CMK (cell line): Measurements from ENCODE around the gene POLA2.
"Not testable (repeated sequence)": the region's sequence is repeated elsewhere in the genome, so short reads cannot be mapped to it uniquely, and the experiment has no call there.

Experiments
- DNase-seq: peaks from one replicate; pipeline ENCODE4 v3.0.0-alpha.2; 2010; ENCODE audit warnings: low read depth

Gene POLA2

DNA sequence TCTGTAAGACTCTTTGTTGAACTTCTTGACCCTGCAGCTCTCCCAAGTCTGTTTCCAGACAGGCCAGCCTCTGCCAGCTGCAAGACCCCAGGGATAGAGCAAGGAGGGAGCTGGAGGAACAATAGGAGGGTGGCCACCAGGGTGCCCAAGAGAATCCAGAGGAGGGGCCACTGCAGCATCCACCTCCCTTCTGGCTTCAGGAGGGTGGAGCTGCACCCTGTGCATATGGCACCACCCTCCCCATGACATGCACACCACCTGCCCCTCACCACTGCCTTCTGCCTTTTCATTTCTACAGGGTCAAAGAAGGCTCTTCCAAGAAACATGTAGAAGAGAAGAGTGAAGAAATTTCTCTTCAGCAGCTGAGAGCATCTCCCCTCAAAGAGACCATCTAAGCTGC is 20.1 kb upstream of the POLA2 start:
- no peak for DNase-seq

GRCh38 chr11:65242389-65242788 is 19.4 kb upstream of the POLA2 start:
- DNase-seq: no peak

DNA sequence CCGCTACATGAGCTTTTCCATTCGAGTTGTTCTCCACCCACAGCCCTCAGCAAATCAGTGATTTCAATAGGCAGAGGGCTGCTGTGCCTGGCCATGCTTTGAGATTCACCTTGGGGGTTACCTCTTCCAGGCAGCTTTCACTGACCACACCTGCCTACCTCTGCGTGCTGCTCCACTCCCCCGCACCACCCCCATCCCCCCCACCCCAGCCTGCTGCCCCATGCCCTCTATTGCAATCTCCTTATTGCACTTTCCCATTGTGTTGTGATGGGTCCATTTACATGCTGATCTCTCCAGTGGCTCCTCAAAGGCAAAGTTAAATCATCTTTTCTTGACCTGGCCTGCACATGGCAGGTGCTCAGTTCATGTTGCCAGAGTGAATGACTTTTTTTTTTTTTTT is 18.0 kb upstream of the POLA2 start:
- no peak for DNase-seq

DNA sequence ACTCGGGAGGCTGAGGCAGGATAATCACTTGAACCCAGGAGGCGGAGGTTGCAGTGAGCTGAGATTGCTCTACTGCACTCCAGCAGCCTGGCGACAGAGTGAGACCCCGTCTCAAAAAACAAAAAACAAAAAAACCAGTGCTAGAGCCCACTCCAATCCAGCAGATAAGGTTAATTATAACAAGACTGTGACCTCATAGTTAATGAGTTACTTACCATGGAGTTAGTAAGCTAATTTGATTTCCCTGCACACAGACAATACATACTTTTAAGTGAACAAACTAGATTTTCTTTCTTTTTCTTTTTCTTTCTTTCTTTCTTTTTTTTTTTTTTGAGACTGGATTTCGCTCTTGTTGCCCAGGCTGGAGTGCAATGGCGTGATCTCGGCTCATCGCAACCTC is 16.7 kb upstream of the POLA2 start:
- not testable (repeated sequence) for DNase-seq

DNA sequence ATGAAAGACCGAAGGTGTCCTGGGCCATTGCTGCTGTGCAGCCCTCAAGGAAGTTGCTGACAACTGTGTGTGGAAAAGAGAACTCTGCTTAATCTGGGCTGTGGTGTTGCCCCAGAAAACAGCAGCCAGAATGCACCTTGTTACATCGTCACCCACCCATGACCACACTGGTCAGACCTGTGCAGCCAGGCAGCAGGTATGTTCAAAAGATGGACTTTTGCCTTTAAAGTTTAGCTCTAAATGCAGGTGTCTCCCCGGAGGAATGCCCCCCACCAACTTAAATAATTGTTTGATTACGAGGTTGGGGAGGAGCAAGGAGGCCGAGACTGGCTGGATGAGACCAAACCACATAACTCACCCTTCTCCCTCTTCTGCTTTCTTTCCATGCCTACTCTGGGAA is 15.3 kb upstream of the POLA2 start:
- no peak for DNase-seq

GRCh38 chr11:65248184-65248710 is 13.5 kb upstream of the POLA2 start:
- not testable (repeated sequence) for DNase-seq

- DNase-seq: no peak
Measured at GRCh38 chr11:65251476-65251875, 10.3 kb upstream of the POLA2 start.

DNA sequence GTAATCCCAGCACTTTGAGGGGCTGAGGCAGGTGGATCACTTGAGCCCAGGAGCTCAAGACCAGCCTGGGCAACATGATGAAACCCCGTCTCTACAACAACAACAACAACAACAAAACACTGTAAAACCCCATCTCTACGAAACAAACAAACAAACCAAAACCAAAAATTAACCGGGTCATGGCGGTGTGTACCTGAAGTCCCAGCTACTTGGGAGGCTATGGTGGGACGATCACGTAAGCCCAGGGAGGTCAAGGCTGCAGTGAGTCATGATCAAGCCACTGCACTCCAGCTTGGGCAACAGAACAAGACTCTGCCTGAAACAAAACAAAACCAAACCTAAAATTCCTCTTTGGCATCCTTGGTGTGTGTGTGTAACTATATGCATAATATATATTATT is 7.0 kb upstream of the POLA2 start:
- no peak for DNase-seq

- DNase-seq: no peak
Measured at GRCh38 chr11:65258988-65259387, 2.8 kb upstream of the POLA2 start.

- DNase-seq: no peak
Measured at GRCh38 chr11:65260302-65260701, 1.5 kb upstream of the POLA2 start.

DNA sequence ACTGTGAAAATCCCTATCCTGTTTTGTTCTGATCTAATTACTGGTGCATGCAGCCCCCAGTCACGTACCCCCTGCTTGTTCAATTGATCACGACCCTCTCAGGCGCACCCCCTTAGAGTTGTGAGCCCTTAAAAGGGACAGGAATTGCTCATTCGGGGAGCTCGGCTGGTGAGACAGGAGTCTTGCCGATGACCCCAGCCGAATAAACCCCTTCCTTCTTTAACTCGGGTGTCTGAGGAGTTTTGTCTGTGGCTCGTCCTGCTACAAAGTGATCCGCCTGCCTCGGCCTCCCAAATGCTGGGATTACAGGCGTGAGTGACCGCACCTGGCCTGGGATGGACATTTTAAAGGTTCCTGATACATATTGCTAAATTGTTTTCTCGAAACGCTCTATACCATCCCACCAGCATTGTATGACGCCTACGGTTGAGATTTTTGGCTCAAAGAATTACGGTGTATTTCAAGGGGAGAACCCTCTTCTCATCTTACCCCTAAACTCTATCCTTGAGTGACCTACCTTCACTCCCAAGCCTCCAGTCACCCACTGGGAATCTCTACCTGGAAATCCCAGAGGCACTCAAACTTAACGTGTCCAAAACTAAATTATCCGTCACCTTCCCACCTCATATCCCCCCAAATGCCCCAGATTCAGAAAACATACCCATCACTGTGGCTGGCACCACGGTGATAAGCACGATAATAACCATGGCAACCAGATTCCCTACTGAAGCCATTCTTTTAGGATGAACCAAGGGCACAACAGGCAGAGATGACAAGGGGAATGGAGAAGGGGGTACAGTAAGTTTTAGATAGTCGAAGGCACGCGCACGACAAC is 789 bp upstream of the POLA2 start:
- no peak for DNase-seq

GRCh38 chr11:65262381-65262680 is 569 bp downstream of the POLA2 start:
- DNase-seq: no peak

- no peak for DNase-seq
Measured at GRCh38 chr11:65262776-65263175, 1.0 kb downstream of the POLA2 start.

- not testable (repeated sequence) for DNase-seq
Measured at GRCh38 chr11:65264747-65265146, 3.0 kb downstream of the POLA2 start.

GRCh38 chr11:65266210-65266609 is 4.4 kb downstream of the POLA2 start:
- DNase-seq: no peak

GRCh38 chr11:65274735-65275682 is 13.2 kb downstream of the POLA2 start:
- DNase-seq: no peak

DNA sequence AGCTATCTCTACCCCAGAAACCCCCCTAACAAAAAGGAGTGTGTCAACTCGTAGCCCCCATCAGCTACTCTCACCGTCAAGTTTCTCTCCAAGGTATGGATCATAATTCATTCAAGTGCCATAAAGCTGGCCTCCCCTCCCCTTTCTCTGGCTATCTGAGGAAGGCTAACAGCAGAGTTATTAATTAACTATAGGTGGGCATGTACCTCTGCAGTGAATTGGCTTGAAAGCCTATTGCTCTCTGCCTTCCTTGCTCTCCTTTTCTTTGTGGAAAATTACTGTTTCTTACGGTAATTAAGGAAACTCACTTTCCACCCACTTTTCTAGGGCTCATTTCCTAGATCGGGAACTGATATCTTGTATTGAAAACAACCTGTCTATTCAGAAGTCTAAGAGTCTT is 14.1 kb downstream of the POLA2 start:
- DNase-seq: no peak

DNA sequence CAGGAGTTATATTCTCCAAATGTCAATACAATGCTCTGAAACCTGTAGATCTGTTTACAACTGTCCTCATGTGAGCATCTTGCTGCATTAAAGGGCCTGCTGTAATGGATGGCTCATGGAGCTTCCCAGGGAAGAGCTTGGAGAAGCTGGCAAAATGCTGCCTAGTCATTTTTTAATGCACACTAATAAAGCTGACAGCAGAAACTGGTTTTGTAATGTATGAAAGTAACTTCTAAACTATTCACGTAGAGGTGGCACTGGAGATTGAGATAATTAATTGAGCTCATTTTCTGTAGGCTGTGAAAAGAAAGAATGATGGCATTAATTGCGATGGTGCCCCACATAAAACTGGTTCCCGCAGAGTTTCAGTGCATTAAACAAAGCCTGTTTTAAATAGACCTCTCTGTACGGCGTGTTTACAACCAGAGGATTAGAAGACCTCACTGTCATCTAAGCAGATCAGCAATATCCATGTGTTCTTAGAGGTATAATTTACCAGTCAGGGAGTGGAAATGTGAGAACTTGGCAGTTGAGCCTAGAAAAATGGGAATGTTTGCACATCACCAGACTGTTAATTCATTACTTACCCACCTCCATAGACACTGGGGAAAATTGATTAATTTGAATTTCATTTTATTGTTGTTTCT is 16.0 kb downstream of the POLA2 start:
- DNase-seq: no peak

DNA sequence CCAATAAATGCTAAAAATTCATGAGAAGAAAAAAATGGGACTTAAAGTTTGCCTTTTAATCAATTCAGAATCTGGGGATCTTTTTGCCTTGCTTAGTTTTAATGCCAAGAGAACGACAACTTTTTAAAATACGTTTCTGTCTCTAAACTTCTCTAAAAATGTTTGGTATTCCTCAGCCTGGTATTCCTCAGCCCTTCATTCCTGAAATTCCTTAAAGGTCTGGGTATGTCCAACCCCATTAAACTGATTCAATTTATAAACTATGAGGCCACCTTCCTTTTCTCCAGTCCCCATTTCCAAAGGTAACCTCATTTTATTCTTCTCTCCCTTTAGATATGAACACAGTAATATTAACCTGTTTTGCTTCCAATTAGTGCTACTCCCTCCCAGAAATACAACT is 16.6 kb downstream of the POLA2 start:
- DNase-seq: no peak

GRCh38 chr11:65279279-65279678 is 17.5 kb downstream of the POLA2 start:
- DNase-seq: no peak

GRCh38 chr11:65279741-65280440 is 18.1 kb downstream of the POLA2 start:
- no peak for DNase-seq

DNA sequence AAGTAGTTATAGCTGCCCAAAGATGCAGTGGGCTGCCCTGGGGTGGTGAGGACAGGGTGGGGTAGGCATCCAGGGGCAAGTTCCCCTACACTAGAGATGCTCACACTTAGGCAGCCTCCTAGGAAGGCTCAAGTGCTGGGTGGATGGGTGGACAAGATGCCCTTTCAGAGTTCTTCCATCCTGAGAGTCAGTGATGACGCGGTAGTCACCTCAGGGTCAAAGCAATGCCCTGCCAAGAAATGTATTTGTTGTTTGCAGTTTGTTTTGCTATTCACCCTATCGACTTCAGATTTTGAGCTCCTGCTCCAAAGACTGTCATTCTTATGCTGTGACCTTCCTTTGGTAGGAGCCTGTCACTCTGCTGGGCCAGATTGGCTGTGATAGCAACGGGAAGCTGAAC is 18.9 kb downstream of the POLA2 start:
- no peak for DNase-seq
